Naive thymus-derived CD8-positive, alpha-beta T cell (primary cell): ENCODE measurements around the gene SLC46A2. TPM values are rescaled to one million over a fixed set of nuclear protein-coding genes. Genes with fewer than 3 reads are reported as not detected.

Experiments
- ATAC-seq, 2 donors: fragments of 150-1000 bp; cut with Tn5 transposase in 1 of 2; sonication (Bioruptor Pico), chemical (Tn5 transposase) in 1 of 2; 1 replicate in 1 of 2; 2 replicates in 1 of 2; pipeline ENCODE4 v1.10.0; 2021; ENCODE audit warnings: mild to moderate bottlenecking in 2 of 2, moderate library complexity in 2 of 2
- POLR2A ChIA-PET: fragments of 350-600 bp; sonication (Branson Sonifier 250); formaldehyde crosslinking; loops from one replicate; lab custom pipeline; 2021; ENCODE audit warnings: antibody characterized with exemption; lab: Charles Lee
- DNase-seq, 10 donors: peaks; one replicate each; pipeline versions ENCODE4 v3.0.0 to v3.0.0-alpha.2; 2020 to 2022
- H3K27ac Mint-ChIP-seq, 10 donors: one replicate each; pipeline ENCODE4 v1.8.0; 2020 to 2022; ENCODE audit warnings: mild to moderate bottlenecking in 10 of 10, mixed read lengths in 10 of 10, moderate library complexity in 4 of 10, inconsistent platforms in 1 of 10
- H3K27me3 Mint-ChIP-seq, 5 donors: one replicate each; pipeline ENCODE4 v1.8.0; 2021 to 2022; ENCODE audit warnings: mixed read lengths in 5 of 5
- H3K36me3 Mint-ChIP-seq, 3 donors: one replicate each; pipeline ENCODE4 v1.8.0; 2020 to 2022; ENCODE audit warnings: mixed read lengths in 3 of 3, mild to moderate bottlenecking in 2 of 3, inconsistent platforms in 1 of 3
- H3K4me1 Mint-ChIP-seq, 4 donors: one replicate each; pipeline ENCODE4 v1.8.0; 2021 to 2022; ENCODE audit warnings: mixed read lengths in 4 of 4
- H3K4me3 Mint-ChIP-seq, 10 donors: one replicate each; pipeline ENCODE4 v1.8.0; 2020 to 2022; ENCODE audit warnings: mild to moderate bottlenecking in 10 of 10, mixed read lengths in 10 of 10, moderate library complexity in 6 of 10, inconsistent platforms in 1 of 10
- H3K9me3 Mint-ChIP-seq, 9 donors: one replicate each; pipeline ENCODE4 v1.8.0; 2020 to 2022; ENCODE audit warnings: mixed read lengths in 9 of 9, mild to moderate bottlenecking in 3 of 9, inconsistent platforms in 1 of 9, moderate library complexity in 1 of 9
- polyA plus RNA-seq, 3 donors: library from polyadenylated mRNA; unstranded; fragments of 300-500 nt; fragmentation: Illumina TruSeq; gene quantifications; one replicate each; pipeline ENCODE4 v1.2.3, GENCODE V29; 2021
- total RNA-seq, 8 experiments: library from RNA in 2 of 8; stranded (reverse) in 2 of 8; gene quantifications; one replicate each; pipeline ENCODE4 v1.2.3 and lab custom pipeline; 2021 to 2026

SLC46A2 gene
- total and polyA plus RNA-seq, 5 experiments from 2014 or later, result 0.11 TPM; not detected in 4

DNA sequence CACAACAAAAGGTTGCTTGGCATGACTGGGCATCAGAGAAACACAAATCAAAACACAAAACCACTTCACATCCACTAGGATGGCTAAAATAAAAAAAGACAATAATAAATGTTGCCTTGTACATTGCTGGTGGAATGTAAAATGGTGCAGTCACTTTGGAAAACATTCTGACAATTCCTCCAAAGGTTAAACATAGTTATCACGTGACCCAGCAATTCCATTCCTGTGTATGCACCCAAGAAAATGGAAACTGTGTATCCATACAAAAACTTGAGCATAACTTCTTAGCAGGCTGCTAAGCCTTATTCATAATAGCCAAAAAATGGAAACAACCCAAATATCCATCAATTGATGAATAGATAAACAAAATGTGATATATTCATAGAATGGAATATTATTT is 10.2 kb upstream of the SLC46A2 start:
- no peaks in the 10 kb centered on the region for H3K36me3 Mint-ChIP-seq
- no peak overlapping the region for H3K27ac Mint-ChIP-seq
- no peak for ATAC-seq
- POLR2A ChIA-PET, result no interaction called here
- H3K4me3 Mint-ChIP-seq, result no peak overlapping the region
- H3K4me1 Mint-ChIP-seq, result peaks cover 0 to 13% (median 2%) of the 10 kb centered on the region in 4 donors
- DNase-seq, result no peak
- H3K27me3 Mint-ChIP-seq, result peaks cover 15 to 45% (median 24%) of the 10 kb centered on the region in 5 donors
- peaks cover 0 to 4% (median 0%) of the 10 kb centered on the region in 9 donors for H3K9me3 Mint-ChIP-seq

DNA sequence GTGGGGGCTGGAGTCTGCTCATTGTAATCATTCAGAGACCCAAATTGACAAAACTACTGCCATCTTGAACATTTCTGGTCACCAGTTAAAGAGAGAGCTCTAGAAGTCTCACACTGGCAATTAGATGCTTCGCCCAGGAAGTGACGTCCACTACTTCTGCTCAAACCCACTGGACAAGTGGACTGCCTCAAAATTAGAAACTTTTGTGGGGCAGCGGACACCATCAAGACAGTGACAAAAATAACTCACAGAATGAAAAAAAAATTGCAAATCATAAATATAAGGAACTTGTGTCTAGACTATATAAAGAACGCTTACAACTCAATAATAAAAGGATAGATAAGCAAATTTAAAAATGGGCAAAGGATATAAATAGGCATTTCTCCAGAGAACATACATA is 9.8 kb upstream of the SLC46A2 start:
- H3K4me1 Mint-ChIP-seq, result peaks cover 0 to 14% (median 2%) of the 10 kb centered on the region in 4 donors

DNA sequence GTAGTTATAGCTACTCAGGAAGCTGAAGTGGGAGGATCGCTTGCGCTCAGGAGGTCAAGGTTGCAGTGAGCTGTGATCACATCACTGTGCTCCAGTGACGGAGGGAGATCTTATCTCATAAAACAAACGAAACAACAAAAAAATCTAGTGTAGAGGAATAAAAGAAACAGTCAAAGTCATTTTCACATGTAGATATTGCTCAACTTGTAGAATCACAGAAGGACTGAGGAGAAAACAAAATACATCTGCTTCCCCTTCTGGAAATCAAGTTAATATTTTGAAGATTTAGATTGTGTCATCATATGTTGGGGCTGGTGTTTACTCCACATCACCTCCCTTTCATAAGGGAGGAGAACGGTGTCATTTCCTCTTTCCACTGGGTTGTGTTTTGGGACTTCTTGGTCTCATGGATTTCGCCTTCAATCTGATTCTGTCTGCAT is 8.2 kb upstream of the SLC46A2 start:
- H3K27me3 Mint-ChIP-seq, result peaks cover 19 to 47% (median 28%) of the 10 kb centered on the region in 5 donors
- no peak for ATAC-seq
- H3K4me3 Mint-ChIP-seq, result no peak overlapping the region
- H3K27ac Mint-ChIP-seq, result no peak overlapping the region
- H3K36me3 Mint-ChIP-seq, result no peaks in the 10 kb centered on the region
- DNase-seq, result no peak
- POLR2A ChIA-PET, result no interaction called here
- peaks cover 0 to 21% (median 2%) of the 10 kb centered on the region in 4 donors for H3K4me1 Mint-ChIP-seq
- peaks cover 0 to 10% (median 0%) of the 10 kb centered on the region in 9 donors for H3K9me3 Mint-ChIP-seq

More for the DNA sequence above, 9.8 kb upstream of the SLC46A2 start:
- no peak overlapping the region for H3K4me3 Mint-ChIP-seq
- H3K27ac Mint-ChIP-seq, result no peak overlapping the region
- H3K27me3 Mint-ChIP-seq, result peaks cover 15 to 49% (median 26%) of the 10 kb centered on the region in 5 donors
- peaks cover 0 to 8% (median 0%) of the 10 kb centered on the region in 9 donors for H3K9me3 Mint-ChIP-seq
- POLR2A ChIA-PET, result no interaction called here
- no peaks in the 10 kb centered on the region for H3K36me3 Mint-ChIP-seq
- no peak for DNase-seq
- no peak for ATAC-seq

DNA sequence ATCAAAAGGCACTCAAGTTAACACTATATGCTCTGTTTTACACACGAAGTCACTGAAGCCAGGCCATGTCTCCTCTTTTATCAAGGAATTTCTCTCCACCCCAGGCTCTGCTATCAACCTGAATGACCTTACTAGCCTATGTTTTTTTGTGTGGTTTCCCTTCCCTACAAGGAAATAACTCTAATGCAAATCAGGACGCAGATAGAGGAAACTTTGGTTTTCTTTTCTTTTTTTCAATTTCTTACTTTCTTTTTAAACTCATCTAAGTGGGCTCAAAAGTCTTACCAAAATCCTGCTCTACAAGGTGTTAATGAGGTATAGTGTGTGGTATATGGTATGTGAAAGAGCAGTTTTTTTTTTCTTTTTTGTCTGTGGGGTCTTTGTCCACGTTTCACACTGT is 5.5 kb upstream of the SLC46A2 start:
- H3K4me1 Mint-ChIP-seq, result peaks cover 0 to 21% (median 0%) of the 10 kb centered on the region in 4 donors
- H3K27me3 Mint-ChIP-seq, result peaks cover 24 to 56% (median 37%) of the 10 kb centered on the region in 5 donors
- no peak overlapping the region for H3K27ac Mint-ChIP-seq
- peaks cover 0 to 10% (median 0%) of the 10 kb centered on the region in 9 donors for H3K9me3 Mint-ChIP-seq
- DNase-seq, result no peak
- H3K36me3 Mint-ChIP-seq, result peaks cover 0 to 2% (median 0%) of the 10 kb centered on the region in 3 donors
- no peak for ATAC-seq
- peak overlapping the region in 1 of 10 donors; percentile 30 for H3K4me3 Mint-ChIP-seq
- POLR2A ChIA-PET, result no interaction called here

DNA sequence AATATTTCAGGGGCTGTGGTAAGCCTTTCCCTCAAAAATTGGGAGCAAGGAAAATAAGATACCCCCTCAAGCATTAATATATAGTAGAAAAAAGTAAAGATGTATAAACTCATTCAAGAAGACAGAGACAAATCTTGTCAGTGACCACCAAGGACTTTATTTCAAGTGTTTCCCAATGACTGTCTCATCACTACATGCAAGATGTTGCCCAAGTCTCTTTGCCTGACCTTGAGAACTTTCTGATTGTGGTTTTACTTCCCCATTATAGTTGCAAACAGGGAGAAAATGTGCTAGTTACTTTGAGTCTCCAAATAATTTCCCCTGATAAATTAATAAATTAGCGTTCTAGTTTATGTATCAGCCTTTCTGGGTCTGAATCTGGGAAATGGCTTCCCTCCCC is 4.0 kb upstream of the SLC46A2 start:
- ATAC-seq (no peak), DNase-seq (no peak)
- Mint-ChIP-seq H3K36me3 (peaks cover 0 to 7% (median under 1%) of the 10 kb centered on the region in 3 donors), H3K27me3 (peaks cover 27 to 64% (median 44%) of the 10 kb centered on the region in 5 donors), H3K4me1 (peaks cover 0 to 23% (median under 1%) of the 10 kb centered on the region in 4 donors), H3K9me3 (peaks cover 0 to 10% (median 0%) of the 10 kb centered on the region in 9 donors), H3K27ac (no peak overlapping the region), H3K4me3 (no peak overlapping the region)
- POLR2A ChIA-PET, result no interaction called here

DNA sequence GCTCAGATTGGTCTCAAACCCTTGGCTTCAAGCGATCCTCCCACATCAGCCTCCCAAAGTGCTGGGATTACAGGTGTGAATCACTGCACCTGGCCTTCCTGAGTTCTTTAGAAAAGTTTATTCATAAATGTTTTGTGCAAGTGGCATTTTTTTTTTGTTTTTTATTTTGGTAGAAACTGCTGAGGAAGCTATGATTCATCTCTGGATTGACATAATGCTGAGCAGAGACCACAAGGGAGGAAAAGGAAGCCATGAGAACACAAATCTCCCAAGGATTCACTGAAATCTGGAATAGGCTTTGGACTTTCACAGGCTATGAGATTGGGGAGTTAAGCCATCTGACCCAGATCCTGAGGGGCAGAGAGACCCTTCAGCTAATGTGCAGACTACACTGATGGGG is 3.4 kb upstream of the SLC46A2 start:
- Mint-ChIP-seq H3K4me1 (peaks cover 0 to 21% (median under 1%) of the 10 kb centered on the region in 4 donors), H3K27me3 (peaks cover 29 to 70% (median 49%) of the 10 kb centered on the region in 5 donors)

DNA sequence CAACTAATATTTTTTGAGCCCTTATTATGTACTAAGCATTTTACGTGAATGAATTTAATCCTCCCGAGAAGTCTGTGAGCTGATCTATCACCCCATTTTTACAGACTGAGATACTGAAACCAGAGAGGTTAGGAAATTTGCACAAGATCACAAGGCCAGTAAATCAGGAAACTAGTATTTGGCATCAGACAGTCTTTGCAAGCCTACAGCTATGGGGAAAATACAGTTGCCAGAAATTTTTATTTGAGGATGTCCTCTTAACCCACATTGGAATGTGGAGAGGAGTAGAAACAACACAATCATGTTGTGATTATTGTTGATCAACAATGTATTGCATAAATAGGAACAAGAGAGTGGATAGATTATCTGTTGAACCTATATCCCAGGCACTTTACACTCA is 2.3 kb upstream of the SLC46A2 start:
- peaks cover 23 to 64% (median 44%) of the 10 kb centered on the region in 5 donors for H3K27me3 Mint-ChIP-seq
- H3K27ac Mint-ChIP-seq, result no peak overlapping the region
- H3K4me3 Mint-ChIP-seq, result no peak overlapping the region
- DNase-seq, result no peak
- H3K4me1 Mint-ChIP-seq, result peaks cover 0 to 17% (median under 1%) of the 10 kb centered on the region in 4 donors
- peaks cover 0 to 10% (median 0%) of the 10 kb centered on the region in 9 donors for H3K9me3 Mint-ChIP-seq
- H3K36me3 Mint-ChIP-seq, result peaks cover 0 to 8% (median 1%) of the 10 kb centered on the region in 3 donors
- no peak for ATAC-seq
- POLR2A ChIA-PET, result no interaction called here

More for the DNA sequence above, 3.4 kb upstream of the SLC46A2 start:
- Mint-ChIP-seq H3K36me3 (peaks cover 0 to 8% (median 1%) of the 10 kb centered on the region in 3 donors), H3K4me3 (no peak overlapping the region), H3K9me3 (peaks cover 0 to 10% (median 0%) of the 10 kb centered on the region in 9 donors), H3K27ac (peak overlapping the region in 1 of 10 donors; percentile 25)
- DNase-seq (no peak), ATAC-seq (no peak)
- POLR2A ChIA-PET, result no interaction called here

DNA sequence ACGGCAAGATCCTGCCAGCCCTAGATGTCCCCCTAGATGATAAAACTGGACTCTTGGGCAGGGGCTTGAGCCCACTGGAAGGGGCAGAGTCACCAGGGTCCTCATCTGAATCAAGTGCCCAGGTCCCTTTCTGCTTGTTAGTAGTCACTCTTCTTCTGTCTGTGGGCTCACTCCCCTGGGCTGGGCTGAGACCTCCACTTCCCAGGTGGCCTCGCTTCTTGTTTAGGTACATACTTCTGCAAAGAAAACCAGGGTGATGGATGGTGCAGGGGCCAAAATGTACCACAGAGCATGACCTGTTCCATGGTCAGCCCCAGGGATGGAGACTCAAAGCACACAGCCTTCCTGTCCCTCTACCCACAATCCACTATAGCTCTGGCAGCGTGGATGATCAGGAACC is 845 bp upstream of the SLC46A2 start:
- Mint-ChIP-seq H3K27ac (no peak overlapping the region), H3K4me1 (peaks cover 0 to 19% (median under 1%) of the 10 kb centered on the region in 4 donors), H3K4me3 (no peak overlapping the region), H3K9me3 (peaks cover 0 to 10% (median 0%) of the 10 kb centered on the region in 9 donors), H3K27me3 (peaks cover 23 to 54% (median 42%) of the 10 kb centered on the region in 5 donors), H3K36me3 (peaks cover 0 to 8% (median 1%) of the 10 kb centered on the region in 3 donors)
- POLR2A ChIA-PET, result no interaction called here
- ATAC-seq (no peak), DNase-seq (no peak)

DNA sequence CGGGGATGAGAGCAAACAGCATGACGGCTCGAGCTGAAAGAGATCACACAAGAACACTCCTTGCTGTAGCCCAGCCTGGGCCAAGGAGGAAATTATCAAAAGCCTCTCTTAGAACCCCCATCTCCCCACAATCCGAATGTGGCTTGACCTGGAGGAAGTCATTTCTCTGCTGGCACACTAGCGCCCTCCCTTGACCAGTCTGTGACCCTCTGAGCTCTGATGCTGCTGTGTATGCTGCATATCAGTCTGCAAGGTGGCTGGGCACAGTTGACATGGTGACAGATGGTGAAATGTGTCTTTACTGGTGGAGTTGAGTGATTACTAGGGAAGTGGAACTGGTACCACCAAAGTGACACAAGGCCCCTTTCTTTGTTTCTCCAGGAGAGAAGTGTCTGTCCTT is 3.3 kb downstream of the SLC46A2 start:
- Mint-ChIP-seq H3K27me3 (peaks cover 13 to 27% (median 25%) of the 10 kb centered on the region in 5 donors), H3K27ac (no peak overlapping the region), H3K4me1 (peaks cover 0 to 4% (median under 1%) of the 10 kb centered on the region in 4 donors), H3K9me3 (peaks cover 0 to 2% (median 0%) of the 10 kb centered on the region in 9 donors), H3K4me3 (no peak overlapping the region), H3K36me3 (peaks cover 0 to 8% (median 1%) of the 10 kb centered on the region in 3 donors)
- DNase-seq, result no peak
- POLR2A ChIA-PET, result no interaction called here
- no peak for ATAC-seq

DNA sequence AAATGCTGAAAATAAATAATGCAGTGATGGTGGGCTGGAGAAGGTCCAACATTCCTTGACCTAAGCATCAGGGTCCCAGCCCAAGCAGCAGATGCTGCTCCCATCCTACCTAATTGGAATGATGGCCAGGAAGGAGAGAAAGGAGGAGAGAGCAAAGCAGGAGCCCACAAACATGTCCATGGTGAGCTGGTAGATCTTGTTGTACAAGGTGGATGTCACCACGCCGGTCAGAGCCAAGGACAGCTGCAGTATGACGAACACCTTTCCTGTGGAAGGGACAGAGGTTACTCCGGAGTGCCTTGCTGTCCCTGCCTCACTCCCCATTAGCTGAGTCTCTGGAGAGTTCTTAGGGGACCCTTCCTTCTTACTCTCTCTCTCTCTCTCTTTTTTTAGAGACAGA is 4.3 kb downstream of the SLC46A2 start:
- Mint-ChIP-seq H3K4me1 (peaks cover 0 to 4% (median under 1%) of the 10 kb centered on the region in 4 donors), H3K4me3 (no peak overlapping the region), H3K27ac (no peak overlapping the region), H3K36me3 (peaks cover 0 to 6% (median 1%) of the 10 kb centered on the region in 3 donors), H3K27me3 (peaks cover 4 to 17% (median 14%) of the 10 kb centered on the region in 5 donors), H3K9me3 (peaks cover 0 to 2% (median 0%) of the 10 kb centered on the region in 9 donors)
- DNase-seq (no peak), ATAC-seq (no peak)
- POLR2A ChIA-PET, result interaction anchor here (0.6 kb wide), 1 partner anchor 770 kb away, joined by 4 read pairs; no protein-coding TSS in a partner anchor

DNA sequence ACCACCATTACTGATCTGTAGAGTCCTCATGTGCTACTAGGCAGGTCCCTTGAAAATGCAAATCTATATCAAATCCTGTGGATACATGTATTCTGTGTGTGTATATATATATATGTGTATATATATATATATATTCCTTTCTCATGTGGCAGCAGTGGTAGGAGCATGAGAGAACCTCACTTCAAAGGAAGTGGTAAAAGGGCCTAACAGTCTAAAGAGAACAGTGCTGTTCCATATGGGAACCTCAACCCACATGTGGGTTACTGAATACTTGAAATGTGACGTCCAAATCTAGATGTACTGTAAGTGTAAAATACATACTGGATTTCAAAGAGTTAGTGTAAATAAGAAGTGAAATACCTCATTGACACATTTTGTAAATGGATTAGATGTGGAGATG is 5.4 kb downstream of the SLC46A2 start:
- H3K36me3 Mint-ChIP-seq, result peaks cover 0 to 12% (median 7%) of the 10 kb centered on the region in 3 donors
- POLR2A ChIA-PET, result no interaction called here
- ATAC-seq, result no peak
- peaks cover 0 to 4% (median under 1%) of the 10 kb centered on the region in 4 donors for H3K4me1 Mint-ChIP-seq
- H3K4me3 Mint-ChIP-seq, result no peak overlapping the region
- no peak overlapping the region for H3K27ac Mint-ChIP-seq
- H3K9me3 Mint-ChIP-seq, result peaks cover 0 to 2% (median 0%) of the 10 kb centered on the region in 9 donors
- no peak for DNase-seq
- H3K27me3 Mint-ChIP-seq, result peaks cover 4 to 12% (median 10%) of the 10 kb centered on the region in 5 donors

DNA sequence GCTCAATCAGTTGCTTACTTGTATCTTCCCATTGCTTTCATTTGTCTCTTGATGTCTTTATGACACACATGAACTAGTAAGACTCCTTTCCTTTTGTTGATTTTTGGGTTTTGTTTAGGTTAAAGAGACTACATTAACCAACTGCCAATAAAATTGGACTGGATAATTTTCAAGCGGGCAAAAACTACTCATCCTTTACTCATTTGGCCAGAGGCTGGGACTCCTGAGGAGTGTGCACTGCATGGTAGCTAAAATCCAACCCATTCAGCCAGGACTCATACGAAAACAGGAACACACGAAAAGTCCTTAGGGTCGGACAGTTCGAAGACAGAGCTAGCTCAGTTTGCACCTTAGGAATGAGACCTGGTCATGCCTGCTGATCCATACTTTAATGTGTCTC is 6.0 kb downstream of the SLC46A2 start:
- Mint-ChIP-seq H3K36me3 (peaks cover 0 to 9% (median 8%) of the 10 kb centered on the region in 3 donors), H3K4me3 (no peak overlapping the region), H3K4me1 (peaks cover 0 to 2% (median under 1%) of the 10 kb centered on the region in 4 donors), H3K27me3 (peaks cover under 1 to 6% (median 5%) of the 10 kb centered on the region in 5 donors), H3K9me3 (peaks cover 0 to 2% (median 0%) of the 10 kb centered on the region in 9 donors), H3K27ac (no peak overlapping the region)
- POLR2A ChIA-PET, result no interaction called here
- no peak for ATAC-seq
- no peak for DNase-seq

DNA sequence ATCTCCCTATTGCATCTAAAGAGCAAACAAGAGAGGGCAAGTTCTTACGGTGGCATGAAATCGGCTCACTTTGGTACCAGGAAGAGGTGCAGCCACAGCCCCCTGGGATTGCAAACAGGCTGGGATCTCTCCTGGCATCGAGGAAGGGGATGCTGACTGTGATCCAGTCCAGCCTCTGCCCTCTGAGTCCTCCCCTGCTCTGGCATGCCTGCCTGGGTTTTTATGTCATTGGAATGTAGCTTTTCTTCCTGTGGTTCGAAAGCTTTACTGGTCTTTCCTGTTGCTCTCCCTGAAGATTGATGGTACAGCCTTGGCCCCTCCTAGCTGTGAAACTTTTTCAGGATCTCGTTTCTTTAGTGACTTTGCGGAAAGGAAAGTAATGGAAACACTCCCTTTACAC is 6.6 kb downstream of the SLC46A2 start:
- H3K36me3 Mint-ChIP-seq, result peaks cover 0 to 8% (median 7%) of the 10 kb centered on the region in 3 donors
- POLR2A ChIA-PET, result no interaction called here
- peaks cover 0 to under 1% (median 0%) of the 10 kb centered on the region in 5 donors for H3K27me3 Mint-ChIP-seq
- peak overlapping the region in 1 of 10 donors; percentile 48 for H3K27ac Mint-ChIP-seq
- peaks cover 0 to 1% (median 0%) of the 10 kb centered on the region in 4 donors for H3K4me1 Mint-ChIP-seq
- no peak for ATAC-seq
- no peak for DNase-seq
- no peak overlapping the region for H3K4me3 Mint-ChIP-seq
- H3K9me3 Mint-ChIP-seq, result peaks cover 0 to 2% (median 0%) of the 10 kb centered on the region in 9 donors
